KMS-11 (cell line): ENCODE measurements around the gene KIF6.

Experiments used
- H2AFZ ChIP-seq: fragments of 200-600 bp; sonication (generic); 2 replicates; pipeline ENCODE4 v1.6.1; 2016; ENCODE audit warnings: antibody characterized with exemption, mixed run types, low read depth
- H3K27ac ChIP-seq: fragments of 200-600 bp; sonication (generic); 2 replicates; pipeline ENCODE4 v1.6.1; 2016; ENCODE audit warnings: mild to moderate bottlenecking, mixed run types
- H3K27me3 ChIP-seq: fragments of 200-600 bp; sonication (generic); 2 replicates; pipeline ENCODE4 v1.6.1; 2017; ENCODE audit warnings: mild to moderate bottlenecking, low read depth, mixed run types, moderate library complexity; ENCODE audit not compliant: insufficient read depth
- H3K36me3 ChIP-seq: fragments of 200-600 bp; sonication (generic); 2 replicates; pipeline ENCODE4 v1.6.1; 2017; ENCODE audit warnings: mild to moderate bottlenecking, mixed run types; ENCODE audit not compliant: insufficient read depth
- H3K4me1 ChIP-seq: fragments of 200-600 bp; sonication (generic); 2 replicates; pipeline ENCODE4 v1.6.1; 2016; ENCODE audit warnings: mild to moderate bottlenecking, low read depth, mixed run types; ENCODE audit not compliant: poor library complexity, severe bottlenecking
- H3K4me2 ChIP-seq: fragments of 200-600 bp; sonication (generic); 2 replicates; pipeline ENCODE4 v1.7.0; 2016; ENCODE audit warnings: mild to moderate bottlenecking, mixed run types
- H3K4me3 ChIP-seq: fragments of 200-600 bp; sonication (generic); IDR thresholded peaks from 2 replicates; pipeline ENCODE4 v1.6.1; 2017; ENCODE audit warnings: low read depth, low read length, mixed read lengths; ENCODE audit not compliant: insufficient read depth
- H3K79me2 ChIP-seq: fragments of 200-600 bp; sonication (generic); 2 replicates; pipeline ENCODE4 v1.6.1; 2016; ENCODE audit warnings: low read depth, mixed run types; ENCODE audit not compliant: insufficient read depth
- H3K9ac ChIP-seq: fragments of 200-600 bp; sonication (generic); 2 replicates; pipeline ENCODE4 v1.6.1; 2016; ENCODE audit warnings: mild to moderate bottlenecking, mixed run types
- H4K20me1 ChIP-seq: fragments of 200-600 bp; sonication (generic); 2 replicates; pipeline ENCODE4 v1.6.1; 2016; ENCODE audit warnings: mild to moderate bottlenecking, mixed run types; ENCODE audit not compliant: insufficient read depth
- CTCF ChIP-seq: fragments of 200-600 bp; sonication (generic); conservative IDR thresholded peaks from 2 replicates; pipeline ENCODE4 v1.6.1; 2017; ENCODE audit warnings: low read depth, mild to moderate bottlenecking, antibody characterized with exemption, low read length, moderate library complexity, mixed read lengths

Gene KIF6

GRCh38 chr6:39411465-39411864, 313.7 kb downstream of the KIF6 start:
- H3K27me3 ChIP-seq, result no peaks in the 10 kb centered on the region
- no peak overlapping the region for H2AFZ ChIP-seq
- H3K4me2 ChIP-seq, result no peak overlapping the region
- TF ChIP-seq CTCF, result no peak
- no peak overlapping the region for H3K27ac ChIP-seq
- H3K4me1 ChIP-seq, result no peaks in the 10 kb centered on the region
- H3K9ac ChIP-seq, result no peak overlapping the region
- H4K20me1 ChIP-seq, result no peaks in the 10 kb centered on the region
- H3K36me3 ChIP-seq, result no peaks in the 10 kb centered on the region
- no peak overlapping the region for H3K4me3 ChIP-seq
- H3K79me2 ChIP-seq, result no peaks in the 10 kb centered on the region

- Histone ChIP-seq H3K27me3 (no peaks in the 10 kb centered on the region), H3K9ac (no peak overlapping the region), H4K20me1 (no peaks in the 10 kb centered on the region), H3K79me2 (no peaks in the 10 kb centered on the region), H2AFZ (no peak overlapping the region), H3K36me3 (no peaks in the 10 kb centered on the region), H3K4me1 (no peaks in the 10 kb centered on the region), H3K4me3 (no peak overlapping the region), H3K4me2 (no peak overlapping the region), H3K27ac (no peak overlapping the region)
- TF ChIP-seq CTCF, result no peak
Measured at GRCh38 chr6:39411001-39411400, 314.2 kb downstream of the KIF6 start.

GRCh38 chr6:39409889-39410288, 315.3 kb downstream of the KIF6 start:
- Histone ChIP-seq H3K79me2 (no peaks in the 10 kb centered on the region), H3K27me3 (no peaks in the 10 kb centered on the region), H3K27ac (no peak overlapping the region), H3K4me1 (no peaks in the 10 kb centered on the region), H3K4me2 (no peak overlapping the region), H2AFZ (no peak overlapping the region), H3K36me3 (no peaks in the 10 kb centered on the region), H3K4me3 (no peak overlapping the region), H3K9ac (no peak overlapping the region), H4K20me1 (no peaks in the 10 kb centered on the region)
- no peak for TF ChIP-seq CTCF

- Histone ChIP-seq H3K27me3 (no peaks in the 10 kb centered on the region), H3K4me1 (no peaks in the 10 kb centered on the region), H3K27ac (no peak overlapping the region), H3K36me3 (no peaks in the 10 kb centered on the region), H2AFZ (no peak overlapping the region), H3K4me3 (no peak overlapping the region), H4K20me1 (no peaks in the 10 kb centered on the region), H3K9ac (no peak overlapping the region), H3K4me2 (no peak overlapping the region), H3K79me2 (no peaks in the 10 kb centered on the region)
- TF ChIP-seq CTCF, result no peak
Measured at GRCh38 chr6:39407446-39407993, 317.7 kb downstream of the KIF6 start.
